Measurements from ENCODE around the gene ITGB7. TPM values are rescaled to one million over a fixed set of nuclear protein-coding genes. Genes with fewer than 3 reads are reported as not detected.

The ITGB7 gene
- total and polyA plus RNA-seq, 12 donors: 0.55 to 8.4 (median 1.1) TPM

DNA sequence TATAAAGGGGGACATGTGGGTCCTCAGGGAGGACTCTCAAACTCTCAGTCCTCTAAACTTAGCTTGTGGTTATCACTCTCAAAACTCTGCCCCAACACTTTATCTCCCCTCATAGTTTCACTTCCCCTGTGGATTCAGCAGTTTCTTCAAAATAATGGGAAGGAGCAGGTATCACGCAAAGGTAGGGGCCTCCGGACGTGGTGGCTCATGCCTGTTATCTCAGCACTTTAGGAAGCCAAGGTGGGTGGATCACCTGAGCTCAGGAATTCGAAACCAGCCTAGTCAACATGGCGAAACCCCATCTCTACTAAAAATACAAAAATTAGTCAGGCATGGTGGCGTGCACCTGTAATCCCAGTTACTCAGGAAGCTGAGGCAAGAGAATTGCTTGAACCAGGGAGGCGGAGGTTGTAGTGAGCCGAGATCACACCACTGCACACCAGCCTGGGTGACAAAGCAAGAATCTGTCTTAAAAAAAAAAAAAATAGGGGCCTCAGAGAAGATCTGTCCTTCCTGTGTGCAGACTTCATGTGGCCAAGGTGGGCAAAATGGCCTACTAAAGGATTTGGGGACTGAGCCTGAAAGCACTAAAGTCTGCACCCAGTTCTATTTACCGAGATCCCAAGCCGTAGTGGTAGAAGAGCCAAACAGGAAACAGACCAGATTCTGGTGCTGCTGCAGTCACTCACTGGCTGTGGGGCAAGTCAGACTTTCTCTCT, 6.4 kb downstream of the ITGB7 start:
- DNase-seq: no peak
- peaks cover 0 to 56% (median 8%) of the 10 kb centered on the region in 9 donors for H3K4me1 ChIP-seq
- intact Hi-C loops (cut with DNase I): no loop called here
- peak overlapping the region in 1 of 10 donors; percentile 54 for H3K27ac ChIP-seq
- no peak overlapping the region for H3K4me3 ChIP-seq
- H3K36me3 ChIP-seq: peaks cover 0 to 12% (median 0%) of the 10 kb centered on the region in 9 donors
- H3K9me3 ChIP-seq: no peaks in the 10 kb centered on the region
- TF ChIP-seq, protein P1, sequence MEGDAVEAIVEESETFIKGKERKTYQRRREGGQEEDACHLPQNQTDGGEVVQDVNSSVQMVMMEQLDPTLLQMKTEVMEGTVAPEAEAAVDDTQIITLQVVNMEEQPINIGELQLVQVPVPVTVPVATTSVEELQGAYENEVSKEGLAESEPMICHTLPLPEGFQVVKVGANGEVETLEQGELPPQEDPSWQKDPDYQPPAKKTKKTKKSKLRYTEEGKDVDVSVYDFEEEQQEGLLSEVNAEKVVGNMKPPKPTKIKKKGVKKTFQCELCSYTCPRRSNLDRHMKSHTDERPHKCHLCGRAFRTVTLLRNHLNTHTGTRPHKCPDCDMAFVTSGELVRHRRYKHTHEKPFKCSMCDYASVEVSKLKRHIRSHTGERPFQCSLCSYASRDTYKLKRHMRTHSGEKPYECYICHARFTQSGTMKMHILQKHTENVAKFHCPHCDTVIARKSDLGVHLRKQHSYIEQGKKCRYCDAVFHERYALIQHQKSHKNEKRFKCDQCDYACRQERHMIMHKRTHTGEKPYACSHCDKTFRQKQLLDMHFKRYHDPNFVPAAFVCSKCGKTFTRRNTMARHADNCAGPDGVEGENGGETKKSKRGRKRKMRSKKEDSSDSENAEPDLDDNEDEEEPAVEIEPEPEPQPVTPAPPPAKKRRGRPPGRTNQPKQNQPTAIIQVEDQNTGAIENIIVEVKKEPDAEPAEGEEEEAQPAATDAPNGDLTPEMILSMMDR (IDR thresholded peaks at IDR 0.05): no peak
- ATAC-seq: no peak
- WGBS, 2 donors: 80% methylated on average over 10 of the region's 10 CpGs
- H3K27me3 ChIP-seq: no peaks in the 10 kb centered on the region

DNA sequence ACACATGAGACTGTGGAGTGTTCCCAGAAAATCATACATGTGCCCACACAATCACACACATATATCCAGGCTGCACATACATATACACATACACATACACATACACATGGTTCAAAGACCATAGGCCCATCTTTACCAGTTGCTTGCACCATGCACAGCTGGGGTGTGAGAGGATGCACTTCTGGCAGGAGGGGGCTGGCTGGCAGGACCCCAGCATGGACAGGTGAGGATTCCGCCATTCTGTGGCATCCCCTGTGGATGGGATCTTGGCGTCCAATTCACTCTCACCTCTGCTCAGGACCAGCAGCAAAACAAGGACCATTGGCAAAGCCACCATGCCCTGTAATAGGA, 7.0 kb downstream of the ITGB7 start:
- intact Hi-C loops (cut with DNase I): no loop called here
- ATAC-seq: no peak
- TF ChIP-seq, protein P1 (IDR thresholded peaks at IDR 0.05): no peak
- 84 to 89% methylated on average over 2 of the region's 2 CpGs for WGBS, 2 donors
- DNase-seq: no peak
- Histone ChIP-seq H3K36me3 (peaks cover 0 to 12% (median 0%) of the 10 kb centered on the region in 9 donors), H3K9me3 (no peaks in the 10 kb centered on the region), H3K27ac (no peak overlapping the region), H3K27me3 (no peaks in the 10 kb centered on the region), H3K4me3 (no peak overlapping the region), H3K4me1 (peaks cover 0 to 50% (median 8%) of the 10 kb centered on the region in 9 donors)

DNA sequence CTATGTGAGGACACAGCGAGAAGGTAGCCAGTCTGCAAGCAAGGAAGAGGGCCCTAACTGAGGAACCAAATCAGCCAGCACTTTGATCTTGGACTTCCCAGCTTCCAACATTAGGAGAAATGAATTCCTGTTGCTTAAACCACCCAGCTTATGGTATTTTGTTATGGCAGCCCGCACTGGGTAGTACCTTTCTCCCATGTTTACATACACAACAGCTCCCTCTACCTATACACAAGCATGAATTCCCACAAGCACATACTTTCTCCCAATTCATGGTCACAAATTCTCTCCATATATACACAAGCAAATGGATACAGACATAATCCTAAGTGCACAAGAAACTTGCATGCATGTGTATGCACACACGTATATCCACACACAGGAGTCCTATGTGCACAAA, 7.4 kb downstream of the ITGB7 start:
- Histone ChIP-seq H3K36me3 (peaks cover 0 to 12% (median 0%) of the 10 kb centered on the region in 9 donors), H3K4me3 (no peak overlapping the region), H3K9me3 (no peaks in the 10 kb centered on the region), H3K27me3 (no peaks in the 10 kb centered on the region), H3K4me1 (peaks cover 0 to 46% (median 8%) of the 10 kb centered on the region in 9 donors), H3K27ac (no peak overlapping the region)
- WGBS, 2 donors: 92 to 95% methylated on average over 3 of the region's 3 CpGs
- intact Hi-C loops (cut with DNase I): loop anchor here in 7 of 10 donors (2.0 to 10.0 kb wide), 5 partner anchors 37 to 135 kb away; no protein-coding TSS in a partner anchor
- DNase-seq (no peak), ATAC-seq (no peak)
- TF ChIP-seq, protein P1 (IDR thresholded peaks at IDR 0.05): no peak

DNA sequence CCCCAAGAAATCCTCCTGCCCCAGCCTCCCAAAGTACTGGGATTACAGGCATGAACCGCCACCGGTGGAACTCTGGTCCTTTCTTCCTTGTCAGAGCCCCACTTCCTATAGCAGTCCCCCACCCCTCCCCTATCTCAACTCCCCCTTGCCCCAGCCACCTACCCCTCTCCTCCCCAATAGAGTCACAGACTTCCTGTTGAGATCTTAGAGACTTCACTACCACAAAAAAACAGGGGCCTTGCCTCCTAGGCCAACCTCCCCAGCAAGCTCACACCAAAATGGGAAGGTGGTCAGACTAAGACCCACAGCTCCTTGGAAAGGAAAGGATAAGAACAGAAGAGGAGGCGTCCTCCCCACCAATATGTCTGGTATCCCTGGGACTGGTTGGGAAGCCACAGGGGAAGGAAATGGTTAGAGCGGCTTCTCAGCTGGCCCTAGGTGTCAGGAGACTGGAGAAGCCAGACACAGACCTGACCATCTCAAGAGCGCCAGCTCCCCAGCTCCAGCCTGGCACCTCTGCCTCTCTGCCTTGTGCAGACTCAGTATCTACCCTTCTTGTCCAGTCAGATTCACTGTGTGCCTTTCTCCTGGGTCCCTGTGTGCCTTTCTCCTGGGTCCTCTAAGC, 8.5 kb downstream of the ITGB7 start:
- peaks cover 0 to 13% (median 0%) of the 10 kb centered on the region in 9 donors for H3K36me3 ChIP-seq
- no peak overlapping the region for H3K4me3 ChIP-seq
- TF ChIP-seq, protein P1 (IDR thresholded peaks at IDR 0.05): no peak
- no peaks in the 10 kb centered on the region for H3K27me3 ChIP-seq
- intact Hi-C loops (cut with DNase I): loop anchor here in 7 of 10 donors (2.0 to 10.0 kb wide), 5 partner anchors 36 to 134 kb away; no protein-coding TSS in a partner anchor
- peak overlapping the region in 1 of 10 donors; percentile 50 for H3K27ac ChIP-seq
- WGBS, 2 donors: 90% methylated on average over 5 of the region's 5 CpGs
- peaks cover 0 to 39% (median 8%) of the 10 kb centered on the region in 9 donors for H3K4me1 ChIP-seq
- no peak for ATAC-seq
- no peak for DNase-seq
- no peaks in the 10 kb centered on the region for H3K9me3 ChIP-seq

Data from heart right ventricle (tissue), 16 donors.